ENCODE results near the gene ELK4.

GRCh38 chr1:205567716-205568115 lies 64.1 kb downstream of the ELK4 start:
- TF ChIP-seq POLR2AphosphoS5 (IDR thresholded peaks at IDR 0.05) (no peak), CTCF (IDR thresholded peaks at IDR 0.05 in 8 of 11, conservative IDR thresholded peaks at IDR 0.05 in 3 of 11) (no peak), POLR2A (IDR thresholded peaks at IDR 0.05) (no peak)
